ENCODE data around the gene CDHR5. TPM values are rescaled to one million over a fixed set of nuclear protein-coding genes. Genes with fewer than 3 reads are reported as not detected.
"Not testable (repeated sequence)": the region's sequence is repeated elsewhere in the genome, so short reads cannot be mapped to it uniquely, and the experiment has no call there.

The CDHR5 gene
- 0.15 TPM in 1 of 2 replicates, not detected in the other for total RNA-seq

- DNase-seq (ENCODE audit: low read depth) = no peak
These were observed at the start of gene CDHR5 for GRCh38 chr11:624705-625635. TSS of gene CDHR5 (minus strand) at chr11:624955. CDS start at chr11:624902, 53 bp downstream.

DNA sequence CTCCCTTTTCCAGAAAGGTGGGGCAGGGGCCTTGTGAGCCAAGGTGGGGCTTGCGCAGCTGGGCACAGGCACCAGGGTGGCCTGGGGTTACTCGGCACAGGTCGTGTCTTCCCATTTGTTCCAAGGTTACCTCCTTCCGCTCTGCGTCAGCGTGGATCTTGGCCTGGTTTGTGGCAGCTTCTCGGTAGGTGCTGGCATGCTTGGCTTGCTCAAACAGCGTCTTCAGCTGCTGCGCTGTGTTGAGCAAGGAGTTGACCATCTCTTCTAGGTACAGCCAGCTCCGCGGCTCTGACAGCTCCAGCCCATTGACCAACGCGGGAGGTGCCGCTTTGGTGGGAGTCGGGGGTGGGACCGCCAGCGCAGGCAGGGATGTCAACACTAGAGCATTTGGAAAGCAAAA is 49.7 kb upstream of the CDHR5 start:
- no peak for DNase-seq (ENCODE audit: low read depth)

GRCh38 chr11:673866-674265 is 49.1 kb upstream of the CDHR5 start:
- DNase-seq (ENCODE audit: low read depth) = no peak

- DNase-seq (ENCODE audit: low read depth) = peak; percentile 55
These were observed 41.0 kb upstream of the CDHR5 start for GRCh38 chr11:665704-666281.

DNA sequence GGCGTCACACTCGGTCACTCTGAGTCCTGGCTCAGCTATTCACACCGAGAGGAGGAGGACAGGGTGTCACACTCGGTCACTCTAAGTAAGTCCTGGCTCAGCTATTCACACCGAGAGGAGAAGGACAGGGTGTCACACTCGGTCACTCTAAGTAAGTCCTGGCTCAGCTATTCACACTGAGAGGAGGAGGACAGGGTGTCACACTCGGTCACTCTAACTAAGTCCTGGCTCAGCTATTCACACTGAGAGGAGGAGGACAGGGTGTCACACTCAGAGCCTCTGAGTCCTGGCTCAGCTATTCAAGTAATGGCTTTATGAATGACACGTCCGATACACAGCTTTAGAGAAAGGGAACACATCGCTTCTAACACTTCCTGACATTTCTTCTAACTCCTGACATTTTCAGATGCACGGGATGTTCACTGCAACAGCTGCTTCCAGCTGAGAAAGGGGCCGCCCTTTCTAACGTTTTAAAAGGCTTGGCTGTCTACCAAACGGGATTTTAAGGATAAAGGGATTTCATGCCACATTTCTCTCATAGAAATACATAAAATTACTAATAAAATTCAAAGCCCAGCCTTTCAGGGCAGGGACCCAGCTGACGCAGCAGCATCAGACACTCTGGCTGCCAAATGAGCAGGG is 40.4 kb upstream of the CDHR5 start:
- DNase-seq (ENCODE audit: low read depth) = no peak

DNA sequence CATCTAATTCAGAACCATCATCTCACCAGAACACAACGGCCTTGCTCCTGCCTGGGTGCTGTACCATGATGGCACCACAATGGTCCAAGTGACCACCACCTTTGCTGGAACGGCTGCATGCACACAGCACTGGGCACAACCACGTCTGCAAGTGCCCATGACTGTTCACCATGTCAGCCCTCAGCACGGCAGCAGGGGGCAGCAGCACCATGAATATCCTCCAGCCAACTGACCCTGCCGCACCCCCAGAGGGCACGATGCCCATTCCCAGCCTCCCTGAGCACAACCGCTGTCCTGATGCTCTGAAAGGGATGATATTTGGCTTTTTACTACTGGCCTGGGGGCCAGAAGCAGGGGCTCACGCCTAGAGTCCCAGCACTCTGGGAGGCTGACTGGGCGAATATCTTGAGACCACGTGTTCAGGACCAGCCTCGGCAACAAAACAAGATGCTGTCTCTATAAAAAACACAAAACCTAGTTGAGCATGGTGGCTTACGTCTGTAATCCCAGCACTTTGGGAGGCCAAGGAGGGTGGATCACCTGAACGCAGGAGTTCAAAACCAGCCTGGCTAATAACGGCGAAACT is 38.0 kb upstream of the CDHR5 start:
- peak; percentile 27 for DNase-seq (ENCODE audit: low read depth)

DNA sequence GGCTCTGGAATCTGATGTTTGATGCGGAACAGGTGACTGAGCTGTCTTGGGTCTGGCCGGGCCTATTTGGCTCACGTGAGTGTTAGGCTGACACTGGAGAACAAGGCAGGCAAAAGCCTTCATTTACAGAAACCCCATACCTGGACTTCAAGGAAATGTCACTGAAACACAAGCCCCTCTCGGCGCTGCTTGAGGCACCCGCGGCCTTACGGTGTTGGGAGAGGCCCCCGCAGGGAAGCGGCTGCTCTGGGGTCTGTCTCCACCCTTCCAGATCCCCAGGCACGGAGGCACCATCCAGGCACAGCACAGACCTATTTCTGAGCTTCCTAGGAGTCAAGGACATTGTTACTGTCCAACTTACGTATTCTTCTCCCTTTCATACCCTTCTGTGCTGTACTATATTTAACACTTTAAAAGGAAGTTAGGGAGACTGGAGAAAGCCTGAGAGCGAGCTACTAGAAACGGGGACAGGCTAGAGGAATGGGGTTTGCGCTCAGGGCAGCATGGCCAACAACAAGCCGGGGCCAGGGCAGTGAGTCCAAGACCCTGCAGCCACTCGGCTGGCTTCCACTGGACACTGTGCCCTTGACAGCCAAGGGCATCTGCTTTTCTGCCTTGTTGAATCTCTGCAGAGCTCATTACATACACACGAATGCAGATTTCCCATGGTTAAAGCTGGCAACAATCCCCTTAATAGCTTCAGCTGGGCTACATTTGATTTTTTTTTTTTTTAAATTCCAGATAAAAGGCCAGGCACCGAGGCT is 36.1 kb upstream of the CDHR5 start:
- DNase-seq (ENCODE audit: low read depth) = no peak

- DNase-seq (ENCODE audit: low read depth) = no peak
These were observed 35.5 kb upstream of the CDHR5 start for GRCh38 chr11:660281-660680.

- DNase-seq (ENCODE audit: low read depth) = no peak
These were observed 34.9 kb upstream of the CDHR5 start for GRCh38 chr11:659532-660085.

DNA sequence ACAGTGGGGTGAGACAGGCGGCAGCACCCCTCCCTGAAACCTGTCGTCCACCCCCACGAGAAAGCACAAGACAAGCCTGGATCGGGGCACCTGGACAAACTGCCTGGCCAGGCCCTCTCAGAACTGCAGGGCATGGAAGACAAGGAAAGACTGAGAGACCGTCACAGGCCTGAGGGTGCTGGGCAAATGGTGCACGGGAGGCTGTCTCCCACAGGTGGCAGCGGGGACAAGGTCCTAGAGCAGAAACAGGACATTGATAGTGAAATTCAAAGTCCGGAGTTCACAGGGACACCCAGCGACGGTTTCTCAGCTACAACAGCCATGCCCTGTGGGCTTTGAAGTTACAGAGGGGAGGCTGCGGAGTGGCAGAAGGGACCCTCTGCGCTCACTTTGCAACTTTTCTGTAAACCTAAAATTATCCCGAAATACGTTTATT is 33.0 kb upstream of the CDHR5 start:
- DNase-seq (ENCODE audit: low read depth) = no peak

GRCh38 chr11:656866-657265 is 32.1 kb upstream of the CDHR5 start:
- DNase-seq (ENCODE audit: low read depth) = no peak

- no peak for DNase-seq (ENCODE audit: low read depth)
These were observed 31.7 kb upstream of the CDHR5 start for GRCh38 chr11:656426-656825.

DNA sequence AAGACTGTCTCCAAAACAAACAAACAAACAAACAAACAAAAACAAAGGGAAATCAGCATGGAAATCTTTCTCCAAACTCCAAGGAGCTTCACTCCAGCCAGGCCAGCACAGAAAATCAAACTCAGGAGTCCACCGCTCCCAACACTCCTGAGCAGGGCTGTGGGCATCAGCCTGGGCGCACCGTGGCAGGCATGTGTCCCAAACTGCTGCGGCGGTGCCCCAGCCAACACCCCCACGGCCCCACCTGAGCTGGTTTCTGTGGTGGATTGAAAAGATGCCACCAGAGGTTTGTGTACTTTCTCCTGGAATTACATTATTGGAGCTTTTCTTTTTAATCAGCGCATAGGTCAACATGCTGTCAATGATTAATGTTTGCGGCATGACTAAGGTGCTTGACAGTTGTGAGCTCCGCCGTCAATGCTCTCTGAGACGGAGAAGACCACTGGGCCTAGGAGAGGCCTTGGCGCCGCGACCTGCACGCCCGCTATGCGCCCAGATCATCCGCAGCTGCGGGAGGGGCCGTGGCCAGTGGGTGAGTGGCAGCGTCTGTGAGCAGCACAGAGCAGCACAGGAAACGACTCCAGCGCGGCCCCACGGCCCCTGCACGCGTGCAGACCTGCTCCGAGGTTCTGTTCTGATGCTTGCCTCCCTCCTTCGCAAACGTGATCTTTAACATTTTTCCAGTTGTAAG is 30.4 kb upstream of the CDHR5 start:
- DNase-seq (ENCODE audit: low read depth) = peak; percentile 88

GRCh38 chr11:654444-654843 is 29.7 kb upstream of the CDHR5 start:
- DNase-seq (ENCODE audit: low read depth) = not testable (repeated sequence)

DNA sequence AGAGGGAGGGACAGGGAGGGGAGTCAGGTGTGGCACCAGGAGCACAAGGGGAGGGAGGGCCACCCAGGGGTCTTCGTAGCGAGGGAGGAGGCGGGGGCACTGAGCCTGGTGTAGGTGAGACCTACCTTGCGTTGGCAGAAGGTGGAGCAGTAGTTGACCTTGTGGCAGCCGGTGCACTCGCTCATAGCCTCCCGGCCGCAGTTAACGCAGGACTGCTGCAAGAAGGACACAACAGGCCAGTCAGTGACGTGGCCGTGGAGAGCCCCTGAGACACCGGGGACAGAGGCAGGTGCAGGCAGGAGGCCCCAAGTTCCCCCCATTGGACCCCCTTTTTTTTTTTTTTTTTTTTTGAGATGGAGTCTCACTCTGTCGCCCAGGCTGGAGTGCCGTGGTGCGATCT is 29.1 kb upstream of the CDHR5 start:
- DNase-seq (ENCODE audit: low read depth) = no peak

DNA sequence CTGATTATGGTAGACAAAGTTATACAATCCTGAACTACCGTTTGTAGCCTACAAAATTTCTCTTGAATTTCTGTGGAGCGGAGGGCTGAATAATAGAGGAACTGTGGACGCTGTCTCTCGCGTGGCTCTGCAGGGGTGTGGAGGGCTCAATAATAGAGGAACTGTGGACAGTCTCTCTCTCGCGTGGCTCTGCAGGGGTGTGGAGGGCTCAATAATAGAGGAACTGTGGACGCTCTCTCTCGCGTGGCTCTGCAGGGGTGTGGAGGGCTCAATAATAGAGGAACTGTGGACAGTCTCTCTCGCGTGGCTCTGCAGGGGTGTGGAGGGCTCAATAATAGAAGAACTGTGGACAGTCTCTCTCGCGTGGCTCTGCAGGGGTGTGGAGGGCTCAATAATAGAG is 28.4 kb upstream of the CDHR5 start:
- DNase-seq (ENCODE audit: low read depth) = not testable (repeated sequence)

- no peak for DNase-seq (ENCODE audit: low read depth)
These were observed 25.7 kb upstream of the CDHR5 start for GRCh38 chr11:650482-650881.

- DNase-seq (ENCODE audit: low read depth) = peak; percentile 60
These were observed 23.0 kb upstream of the CDHR5 start for GRCh38 chr11:647672-648158.

GRCh38 chr11:646214-646613 is 21.5 kb upstream of the CDHR5 start:
- no peak for DNase-seq (ENCODE audit: low read depth)

- DNase-seq (ENCODE audit: low read depth) = no peak
These were observed 20.8 kb upstream of the CDHR5 start for GRCh38 chr11:645536-645935.
